GM11168 (cell line): ENCODE data around the gene CIT.
"Not testable (repeated sequence)": the region's sequence is repeated elsewhere in the genome, so short reads cannot be mapped to it uniquely, and the experiment has no call there.

Experiments used
- in situ Hi-C: fragments of 300-500 bp; cut with MboI; formaldehyde crosslinking; loops from one replicate; pipeline ENCODE4 v1.12.0; 2022; ENCODE audit warnings: low sequenced_read_pairs; ENCODE audit not compliant: unreplicated experiment

CIT gene

DNA sequence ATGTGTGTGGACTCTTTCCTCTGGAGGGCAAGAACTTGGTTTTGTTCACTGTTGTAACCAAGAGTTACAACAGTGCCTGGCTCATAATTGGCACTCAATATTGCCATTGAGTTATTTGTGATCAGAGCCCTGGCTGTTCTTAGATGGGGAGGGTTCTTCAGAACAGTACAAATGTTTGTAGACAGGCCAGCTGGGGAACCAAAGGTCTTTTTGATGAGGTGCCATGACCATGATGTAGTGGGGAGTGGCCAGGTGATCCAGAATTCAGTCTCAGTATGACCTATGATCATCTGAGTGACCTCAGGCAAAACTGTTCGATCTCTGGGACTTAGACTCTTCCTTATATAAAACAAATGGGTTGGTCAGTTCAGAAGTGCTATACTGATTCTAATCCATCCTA, 212.5 kb downstream of the CIT start:
- in situ Hi-C loops = no loop called here

GRCh38 chr12:119661882-119662281, 215.2 kb downstream of the CIT start:
- in situ Hi-C loops = no loop called here

- in situ Hi-C loops = no loop called here
Measured at GRCh38 chr12:119660076-119660475, 217.0 kb downstream of the CIT start.

DNA sequence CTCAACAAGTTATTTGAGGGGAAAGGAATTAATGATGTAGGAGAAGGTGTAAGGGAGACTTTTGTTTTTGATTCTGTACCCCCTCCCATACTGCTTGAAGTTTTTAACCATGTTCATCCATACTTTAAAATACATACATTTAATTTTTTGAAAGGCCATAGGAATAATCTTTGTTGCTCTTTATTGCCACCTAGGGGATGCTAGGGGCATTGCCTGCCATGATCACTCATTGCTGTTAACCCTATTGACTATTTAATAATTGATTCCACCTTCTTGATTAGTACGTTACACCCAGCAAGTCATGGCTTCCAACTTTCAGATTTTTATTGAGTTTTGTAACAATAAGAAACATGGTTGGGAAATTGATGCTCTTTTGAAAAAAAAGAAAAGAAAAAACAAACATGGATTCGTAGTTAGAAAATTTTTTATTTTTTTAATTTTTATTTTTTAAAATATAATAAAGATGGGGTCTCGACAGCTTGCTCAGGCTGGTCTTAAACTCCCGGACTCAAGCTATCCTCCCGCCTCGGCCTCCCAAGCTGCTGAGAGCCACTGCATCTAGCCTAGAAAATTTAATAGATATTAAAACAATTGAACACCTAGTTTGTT, 217.7 kb downstream of the CIT start:
- in situ Hi-C loops = no loop called here

DNA sequence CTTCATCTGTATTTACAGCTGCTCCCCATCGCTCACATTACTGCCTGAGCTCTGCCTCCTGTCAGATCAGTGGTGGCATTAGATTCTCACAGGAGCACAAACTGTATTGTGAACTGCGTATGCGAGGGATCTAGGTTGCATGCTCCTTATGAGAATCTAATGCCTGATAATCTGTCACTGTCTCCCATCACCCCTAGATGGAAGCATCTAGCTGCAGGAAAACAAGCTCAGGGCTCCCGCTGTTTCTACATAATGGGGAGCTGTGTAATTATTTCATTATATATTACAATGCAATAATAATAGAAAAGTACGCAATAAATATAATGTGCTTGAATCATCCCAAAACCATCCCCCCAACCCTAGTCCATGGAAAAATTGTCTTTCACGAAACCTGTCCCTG, 219.0 kb downstream of the CIT start:
- in situ Hi-C loops = not testable (repeated sequence)

DNA sequence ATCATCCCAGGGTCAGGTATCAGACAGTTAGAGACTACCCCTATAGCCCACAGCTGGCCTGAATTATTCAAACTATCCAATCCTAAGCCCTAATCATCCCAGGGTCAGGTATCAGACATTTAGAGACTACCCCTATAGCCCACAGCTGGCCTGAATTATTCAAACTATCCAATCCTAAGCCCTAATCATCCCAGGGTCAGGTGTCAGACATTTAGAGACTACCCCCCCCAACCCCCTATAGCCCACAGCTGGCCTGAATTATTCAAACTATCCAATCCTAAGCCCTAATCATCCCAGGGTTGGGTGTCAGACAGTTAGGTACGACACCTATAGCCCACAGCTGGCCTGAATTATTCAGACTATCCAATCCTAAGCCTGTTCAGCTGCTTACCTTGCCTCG, 220.1 kb downstream of the CIT start:
- in situ Hi-C loops = not testable (repeated sequence)

DNA sequence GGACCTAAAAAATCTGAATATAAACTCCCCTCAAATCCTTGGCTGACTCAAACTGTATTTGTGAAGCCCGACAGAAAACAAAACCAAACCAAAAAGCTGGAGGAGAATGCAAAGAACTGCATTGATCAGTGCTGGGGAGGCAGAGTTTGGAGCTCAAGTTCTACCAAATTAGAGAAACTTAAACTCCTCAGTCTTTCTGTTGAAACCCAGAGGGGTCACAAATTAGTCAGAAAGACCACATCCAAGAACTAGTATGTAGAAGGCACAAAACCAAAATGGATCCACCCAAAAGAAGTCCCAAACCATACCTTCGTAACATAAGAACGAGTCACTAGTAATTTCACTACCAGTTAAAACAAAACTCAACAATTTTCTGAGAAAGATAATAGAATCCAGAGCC, 224.5 kb downstream of the CIT start:
- in situ Hi-C loops = no loop called here

DNA sequence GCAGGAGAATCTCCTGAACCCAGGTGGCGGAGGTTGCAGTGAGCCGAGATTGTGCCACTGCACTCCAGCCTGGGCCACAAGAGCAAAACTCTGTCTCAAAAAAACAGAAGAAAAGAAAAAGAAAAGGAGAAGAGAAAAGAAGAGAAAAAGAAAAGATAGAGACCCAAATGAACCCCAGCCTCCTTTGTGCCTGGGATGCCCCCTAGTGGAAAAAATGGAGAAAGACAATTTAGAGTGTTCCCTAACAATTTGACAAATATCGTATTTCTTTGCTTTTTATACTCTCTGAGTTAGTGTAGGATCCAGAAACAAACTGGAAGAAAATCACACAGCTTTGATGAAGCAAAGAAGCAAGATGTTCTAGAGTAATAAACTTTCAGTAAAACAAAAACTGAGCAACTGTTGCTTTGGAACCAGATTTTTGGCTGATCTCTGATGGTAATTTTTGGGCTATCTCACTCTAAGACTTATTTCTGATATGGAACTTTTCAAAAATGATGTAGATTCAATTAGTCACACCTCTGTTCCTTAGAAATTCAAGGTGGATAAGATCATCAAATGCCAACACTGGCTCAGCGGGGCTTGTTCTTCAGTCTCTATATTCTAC, 227.8 kb downstream of the CIT start:
- in situ Hi-C loops = no loop called here

- in situ Hi-C loops = no loop called here
Measured at GRCh38 chr12:119645535-119646059, 231.5 kb downstream of the CIT start.

DNA sequence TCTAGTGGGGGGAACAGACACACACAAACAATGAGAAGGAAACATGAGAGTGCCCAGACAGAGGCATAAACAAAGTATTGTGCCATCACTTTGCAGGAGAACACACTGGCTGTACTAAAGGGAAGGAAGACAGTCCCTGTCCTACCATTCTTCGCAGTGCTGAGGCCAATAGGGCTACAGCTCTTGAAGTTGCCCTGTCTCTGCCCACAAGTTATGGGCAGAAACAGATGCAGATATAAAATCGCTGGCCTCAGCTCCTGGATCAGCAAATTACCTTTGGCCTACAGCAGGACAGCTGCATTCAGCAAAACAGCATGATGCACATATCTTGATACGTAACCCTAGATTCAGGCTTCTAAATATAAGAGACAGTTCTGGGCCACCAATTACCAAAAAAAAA, 232.2 kb downstream of the CIT start:
- in situ Hi-C loops = no loop called here

GRCh38 chr12:119642986-119643385, 234.1 kb downstream of the CIT start:
- in situ Hi-C loops = no loop called here
